T-helper 1 cell treated with Interleukin-12 subunit alpha and Interleukin-12 subunit beta and Interleukin-4 antibody, amounts not matched to agents 30 μg/mL and 1 μg/mL, for 36 hours (primary cell): ENCODE measurements around the gene VEZT.
"Not testable (repeated sequence)": the region's sequence is repeated elsewhere in the genome, so short reads cannot be mapped to it uniquely, and the experiment has no call there.

Experiments
- H3K27ac Mint-ChIP-seq: one replicate; pipeline ENCODE4 v1.8.0; 2021; ENCODE audit warnings: mild to moderate bottlenecking, mixed read lengths
- H3K27me3 Mint-ChIP-seq: one replicate; pipeline ENCODE4 v1.8.0; 2021; ENCODE audit warnings: low read depth, mixed read lengths
- H3K36me3 Mint-ChIP-seq: one replicate; pipeline ENCODE4 v1.8.0; 2021; ENCODE audit warnings: low read depth, mixed read lengths
- H3K4me1 Mint-ChIP-seq: one replicate; pipeline ENCODE4 v1.8.0; 2021; ENCODE audit warnings: low read depth, mixed read lengths
- H3K4me3 Mint-ChIP-seq: one replicate; pipeline ENCODE4 v1.8.0; 2021; ENCODE audit warnings: mild to moderate bottlenecking, moderate library complexity, mixed read lengths
- H3K9me3 Mint-ChIP-seq: one replicate; pipeline ENCODE4 v1.8.0; 2021; ENCODE audit warnings: mixed read lengths

Gene VEZT

GRCh38 chr12:95191060-95191696 lies 26.4 kb upstream of the VEZT start:
- H3K4me3 Mint-ChIP-seq, result no peak overlapping the region
- no peaks in the 10 kb centered on the region for H3K36me3 Mint-ChIP-seq
- no peak overlapping the region for H3K27ac Mint-ChIP-seq
- no peaks in the 10 kb centered on the region for H3K4me1 Mint-ChIP-seq
- no peaks in the 10 kb centered on the region for H3K9me3 Mint-ChIP-seq
- no peaks in the 10 kb centered on the region for H3K27me3 Mint-ChIP-seq

DNA sequence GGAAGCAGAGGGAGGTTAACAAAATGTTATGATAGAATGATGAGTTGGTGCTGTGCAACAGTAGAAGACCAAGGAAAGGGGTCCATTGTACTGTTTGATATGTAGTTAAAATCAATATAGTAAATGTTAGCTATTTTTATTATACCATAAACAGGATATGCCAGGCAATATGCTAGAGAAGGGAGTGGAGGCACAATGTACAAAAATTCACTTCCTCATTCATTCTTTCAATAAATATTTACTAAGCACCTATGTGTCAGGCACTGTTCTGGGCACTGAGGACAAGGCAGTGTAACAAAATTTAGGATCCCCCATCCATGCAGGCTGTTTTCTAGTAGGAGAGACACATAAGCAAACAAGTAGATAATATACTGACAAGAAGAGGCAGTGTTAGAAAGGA lies 25.3 kb upstream of the VEZT start:
- no peaks in the 10 kb centered on the region for H3K27me3 Mint-ChIP-seq
- no peaks in the 10 kb centered on the region for H3K9me3 Mint-ChIP-seq
- no peak overlapping the region for H3K27ac Mint-ChIP-seq
- no peaks in the 10 kb centered on the region for H3K36me3 Mint-ChIP-seq
- no peak overlapping the region for H3K4me3 Mint-ChIP-seq
- no peaks in the 10 kb centered on the region for H3K4me1 Mint-ChIP-seq

- Mint-ChIP-seq H3K9me3 (no peaks in the 10 kb centered on the region), H3K4me1 (no peaks in the 10 kb centered on the region), H3K4me3 (no peak overlapping the region), H3K27ac (no peak overlapping the region), H3K36me3 (no peaks in the 10 kb centered on the region), H3K27me3 (no peaks in the 10 kb centered on the region)
Measured at GRCh38 chr12:95193139-95193538, 24.5 kb upstream of the VEZT start.

DNA sequence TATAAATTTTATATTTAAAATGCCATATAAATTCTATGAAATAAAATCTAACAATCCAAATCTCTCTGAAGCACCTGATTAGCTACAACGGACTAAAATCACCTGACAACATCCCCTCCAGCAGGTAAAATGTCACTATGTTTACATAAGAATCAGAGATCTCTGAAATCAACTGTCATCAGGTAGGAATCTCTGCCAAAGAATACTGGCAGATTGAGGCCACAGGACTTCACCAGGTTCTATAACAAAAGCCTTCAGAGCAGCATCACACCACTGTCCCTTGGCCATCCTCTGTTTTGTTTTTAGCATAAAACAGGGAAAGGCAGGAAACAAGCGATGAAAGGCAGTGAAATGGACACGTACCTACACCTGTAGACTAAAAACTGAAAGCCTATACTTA lies 22.5 kb upstream of the VEZT start:
- no peak overlapping the region for H3K4me3 Mint-ChIP-seq
- no peaks in the 10 kb centered on the region for H3K27me3 Mint-ChIP-seq
- no peaks in the 10 kb centered on the region for H3K9me3 Mint-ChIP-seq
- H3K36me3 Mint-ChIP-seq, result no peaks in the 10 kb centered on the region
- no peak overlapping the region for H3K27ac Mint-ChIP-seq
- H3K4me1 Mint-ChIP-seq, result no peaks in the 10 kb centered on the region

DNA sequence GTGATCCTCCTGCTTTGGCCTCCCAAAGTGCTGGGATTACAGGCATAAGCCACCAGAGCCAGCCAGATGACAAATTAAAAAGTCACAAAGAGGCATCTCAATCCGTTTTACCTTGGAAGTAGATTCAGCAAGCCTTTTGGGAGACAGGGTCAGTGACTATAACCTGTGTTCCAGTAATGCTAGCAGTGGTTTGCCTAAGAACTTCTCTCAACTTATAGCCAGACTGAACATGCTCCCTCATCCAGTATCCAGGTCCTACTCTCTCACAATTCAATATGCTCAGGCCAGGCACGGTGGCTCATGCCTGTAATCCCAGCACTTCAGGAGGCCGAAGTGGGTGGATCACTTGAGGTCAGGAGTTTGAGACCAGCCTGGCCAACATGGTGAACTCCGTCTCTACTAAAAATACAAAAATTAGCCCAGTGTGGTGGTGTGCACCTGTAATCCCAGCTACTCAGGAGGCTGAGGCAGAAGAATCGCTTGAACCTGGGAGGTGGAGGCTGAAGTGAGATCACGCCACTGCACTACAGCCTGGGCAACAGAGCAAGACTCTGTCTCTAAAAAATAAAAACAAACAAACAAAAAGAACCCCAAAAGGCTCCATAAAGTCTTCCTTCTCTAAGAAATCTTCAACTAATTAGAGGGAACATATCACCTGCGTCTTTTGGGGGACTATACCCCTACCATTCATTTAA lies 20.6 kb upstream of the VEZT start:
- not testable (repeated sequence) for H3K36me3 Mint-ChIP-seq, H3K9me3 Mint-ChIP-seq, H3K27me3 Mint-ChIP-seq, H3K27ac Mint-ChIP-seq, H3K4me1 Mint-ChIP-seq, H3K4me3 Mint-ChIP-seq

- Mint-ChIP-seq H3K27ac (no peak overlapping the region), H3K4me3 (no peak overlapping the region), H3K4me1 (peaks cover 9% of the 10 kb centered on the region), H3K9me3 (no peaks in the 10 kb centered on the region), H3K27me3 (no peaks in the 10 kb centered on the region), H3K36me3 (no peaks in the 10 kb centered on the region)
Measured at GRCh38 chr12:95197636-95198035, 20.0 kb upstream of the VEZT start.

DNA sequence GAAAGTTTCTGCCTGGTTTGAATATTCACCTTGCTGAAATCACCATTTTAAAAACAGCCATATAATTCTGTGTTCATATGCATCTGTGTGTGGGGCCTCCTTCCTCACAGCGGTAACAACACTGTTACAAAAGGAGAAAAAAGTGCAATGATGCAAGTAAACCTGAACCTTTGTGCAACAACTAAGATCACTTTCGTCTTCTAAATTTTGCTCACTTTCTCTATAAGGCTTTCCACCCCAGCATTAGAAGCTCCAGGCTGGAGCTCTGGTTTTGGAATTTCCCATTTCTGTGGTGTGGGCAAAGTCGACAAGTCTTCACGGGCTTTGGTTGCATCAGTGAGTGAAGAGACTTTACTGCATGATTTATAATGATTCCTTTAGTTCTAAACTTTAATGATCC lies 18.7 kb upstream of the VEZT start:
- Mint-ChIP-seq H3K4me1 (peaks cover 12% of the 10 kb centered on the region), H3K27me3 (no peaks in the 10 kb centered on the region), H3K36me3 (no peaks in the 10 kb centered on the region), H3K4me3 (no peak overlapping the region), H3K27ac (no peak overlapping the region), H3K9me3 (no peaks in the 10 kb centered on the region)

DNA sequence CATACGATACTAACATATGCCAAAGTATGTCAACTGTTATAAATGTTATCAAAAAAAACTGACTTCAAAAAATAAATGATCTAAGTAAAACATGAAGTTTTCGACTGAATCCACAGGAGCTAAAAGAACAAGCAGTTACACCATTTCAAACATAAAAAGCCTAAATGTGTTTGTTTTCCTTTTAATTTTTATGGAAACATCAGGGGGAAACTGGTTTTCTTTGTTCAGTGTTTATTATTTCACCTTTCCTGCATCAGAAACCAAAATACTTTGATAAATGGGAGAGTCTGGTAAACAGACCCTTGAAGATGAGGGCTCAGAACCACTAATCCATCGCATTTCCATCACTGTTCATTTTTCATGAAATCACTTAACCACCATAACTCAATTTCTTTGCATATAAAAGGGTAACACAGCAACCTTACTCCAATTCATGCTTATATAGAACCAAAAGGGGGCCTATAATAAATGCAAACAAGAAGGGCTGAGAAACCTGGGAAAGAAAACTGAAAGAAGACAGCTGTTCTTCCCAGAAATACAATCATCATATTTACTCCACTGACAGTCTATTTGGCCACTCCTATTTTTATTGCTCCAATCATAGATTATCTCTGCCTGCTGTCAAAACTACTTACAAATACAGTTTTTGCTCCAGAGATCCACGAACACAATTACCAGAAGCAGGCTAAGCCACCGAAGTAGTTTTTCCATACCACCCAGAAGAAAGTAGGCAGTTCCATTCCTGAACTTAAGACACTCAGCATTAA lies 17.3 kb upstream of the VEZT start:
- Mint-ChIP-seq H3K4me3 (no peak overlapping the region), H3K27me3 (no peaks in the 10 kb centered on the region), H3K9me3 (no peaks in the 10 kb centered on the region), H3K27ac (no peak overlapping the region), H3K4me1 (peaks cover 14% of the 10 kb centered on the region), H3K36me3 (no peaks in the 10 kb centered on the region)

DNA sequence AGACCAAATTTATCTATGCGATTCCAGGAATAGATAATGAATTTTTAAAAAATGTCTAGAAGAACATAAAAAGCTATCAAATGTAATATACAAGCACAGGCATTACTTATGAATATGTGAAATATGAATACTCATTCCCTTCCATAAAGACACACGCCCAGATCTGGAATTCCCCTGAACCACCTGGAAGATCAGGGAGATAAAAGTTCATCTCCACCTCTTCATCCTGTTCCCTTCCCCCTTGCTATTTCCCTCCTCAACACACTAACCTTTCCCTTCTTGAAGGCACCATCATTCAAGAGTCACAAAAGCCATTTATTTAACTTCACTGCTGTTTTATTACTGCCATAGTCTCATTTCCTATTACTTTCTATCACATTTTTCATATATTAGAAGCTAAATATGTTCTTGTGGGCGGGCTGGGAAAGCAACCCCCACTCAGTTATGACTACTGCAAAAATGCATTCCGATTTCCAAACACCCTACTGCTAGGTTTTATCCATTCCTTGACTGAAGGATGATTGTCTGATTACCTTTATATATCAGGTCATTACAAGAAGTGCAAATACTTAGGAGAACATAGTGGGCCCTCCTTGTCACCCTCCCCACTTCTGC lies 16.4 kb upstream of the VEZT start:
- Mint-ChIP-seq H3K27ac (no peak overlapping the region), H3K4me3 (no peak overlapping the region), H3K9me3 (no peaks in the 10 kb centered on the region), H3K36me3 (no peaks in the 10 kb centered on the region), H3K27me3 (no peaks in the 10 kb centered on the region), H3K4me1 (peaks cover 14% of the 10 kb centered on the region)

DNA sequence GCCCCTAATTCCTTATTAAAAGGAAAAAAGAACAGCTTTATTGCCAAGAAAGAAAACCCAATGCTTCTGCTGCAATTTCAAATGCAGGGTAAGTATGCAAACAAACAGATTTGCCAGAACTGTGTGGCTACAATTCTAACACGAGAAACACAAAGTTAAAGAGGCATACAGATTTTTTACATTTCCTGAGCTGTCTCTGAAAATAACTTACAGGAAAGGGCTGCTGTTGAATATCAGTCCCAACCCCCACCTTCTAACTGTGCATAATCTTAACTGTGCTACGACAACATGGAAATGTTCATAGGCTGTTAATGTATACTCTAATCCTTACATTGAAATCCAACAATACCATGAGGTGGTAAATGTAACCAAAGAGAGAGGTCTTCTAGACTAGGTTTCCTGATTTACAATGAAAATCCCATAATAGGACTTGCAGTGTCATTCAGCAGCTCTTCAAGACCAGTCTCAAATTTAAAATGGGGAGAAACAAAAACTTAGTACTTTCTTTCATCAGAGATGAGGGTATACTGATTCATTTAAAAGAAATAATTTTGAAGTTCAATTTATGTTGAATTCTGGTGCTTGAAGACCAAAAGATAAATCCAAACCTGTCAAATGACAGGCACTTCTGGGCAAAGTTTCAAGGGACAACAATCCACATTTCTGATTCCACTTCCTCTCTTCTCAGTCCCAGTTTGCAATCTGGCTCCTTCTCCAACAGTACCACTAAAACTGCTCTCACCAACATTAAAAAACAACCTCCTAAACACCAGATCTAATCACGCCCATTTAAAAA lies 14.7 kb upstream of the VEZT start:
- Mint-ChIP-seq H3K4me3 (no peak overlapping the region), H3K27ac (no peak overlapping the region), H3K27me3 (no peaks in the 10 kb centered on the region), H3K36me3 (no peaks in the 10 kb centered on the region), H3K4me1 (peaks cover 14% of the 10 kb centered on the region), H3K9me3 (no peaks in the 10 kb centered on the region)

DNA sequence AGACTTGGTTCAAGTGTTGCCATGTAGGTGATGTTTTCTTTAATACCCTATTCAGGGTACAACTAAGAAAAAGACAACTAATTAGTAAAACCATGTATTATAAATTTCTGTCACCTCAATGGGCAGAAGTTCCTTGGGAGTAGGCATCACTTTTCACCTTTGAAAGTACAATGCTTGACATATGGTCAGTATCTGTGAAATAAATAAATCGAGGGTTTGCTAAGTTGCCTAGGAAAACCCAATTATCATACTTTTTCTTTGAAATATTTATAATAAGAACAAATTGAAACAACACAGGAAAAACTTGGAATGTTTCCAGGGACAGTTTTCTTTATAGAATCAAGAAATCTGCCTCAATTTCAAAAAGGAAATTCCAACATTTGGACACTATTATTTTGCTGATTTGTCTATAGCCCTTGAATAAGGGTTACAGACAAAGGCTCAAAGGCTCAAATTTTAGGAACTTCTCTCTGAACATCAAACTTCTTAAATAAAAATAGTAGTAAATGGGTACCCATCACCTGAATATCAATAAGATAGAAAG lies 14.0 kb upstream of the VEZT start:
- H3K9me3 Mint-ChIP-seq, result no peaks in the 10 kb centered on the region

DNA sequence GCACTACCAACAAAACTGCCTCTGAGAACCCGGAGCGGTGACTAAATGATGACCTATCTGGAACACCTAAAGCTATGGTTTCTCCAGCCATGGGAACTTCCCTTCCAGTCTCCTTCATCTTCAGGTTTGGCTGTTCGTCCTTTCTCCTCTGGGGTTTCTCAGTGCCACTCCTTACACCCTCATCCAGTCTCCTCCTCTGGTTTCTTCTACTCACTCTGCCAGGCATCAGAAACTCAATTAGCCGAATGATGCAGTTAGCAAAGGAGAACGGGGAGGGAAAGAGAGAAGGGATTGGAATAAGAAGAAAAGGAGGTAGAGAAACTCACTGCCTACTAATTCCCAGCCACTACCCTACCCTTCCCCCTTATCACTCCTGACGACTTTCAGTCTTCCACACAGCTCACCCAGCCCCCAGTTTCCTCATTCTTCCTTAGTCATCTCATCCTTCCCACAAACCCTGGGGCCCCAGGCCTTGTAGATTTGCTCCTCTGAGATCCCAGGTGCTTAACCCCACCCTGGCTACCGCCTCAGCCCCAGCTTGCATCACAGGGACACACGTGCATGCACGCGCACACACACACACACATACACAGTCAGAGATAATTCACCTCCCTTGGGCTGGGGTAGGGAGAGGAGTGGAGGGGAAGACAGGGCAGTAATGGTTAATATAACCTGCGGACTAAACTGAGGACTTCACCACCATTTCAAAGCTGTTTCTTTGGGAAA lies 13.3 kb upstream of the VEZT start:
- Mint-ChIP-seq H3K36me3 (no peaks in the 10 kb centered on the region), H3K9me3 (no peaks in the 10 kb centered on the region), H3K27me3 (peaks cover 3% of the 10 kb centered on the region), H3K4me1 (peaks cover 14% of the 10 kb centered on the region), H3K27ac (no peak overlapping the region), H3K4me3 (no peak overlapping the region)

More for the DNA sequence above, 14.0 kb upstream of the VEZT start:
- Mint-ChIP-seq H3K27ac (no peak overlapping the region), H3K27me3 (no peaks in the 10 kb centered on the region), H3K36me3 (no peaks in the 10 kb centered on the region), H3K4me3 (no peak overlapping the region), H3K4me1 (peaks cover 14% of the 10 kb centered on the region)

GRCh38 chr12:95205016-95205624 lies 12.5 kb upstream of the VEZT start:
- Mint-ChIP-seq H3K27me3 (peaks cover 4% of the 10 kb centered on the region), H3K4me1 (peaks cover 14% of the 10 kb centered on the region), H3K9me3 (no peaks in the 10 kb centered on the region), H3K27ac (no peak overlapping the region), H3K4me3 (no peak overlapping the region), H3K36me3 (no peaks in the 10 kb centered on the region)
